Epithelial cell of proximal tubule (primary cell): ENCODE measurements around the gene TELO2. TPM values are rescaled to one million over a fixed set of nuclear protein-coding genes. Genes with fewer than 3 reads are reported as not detected.
A peak's percentile ranks its signal among the peaks of the same experiment; 100 is the strongest.
"Not testable (repeated sequence)": the region's sequence is repeated elsewhere in the genome, so short reads cannot be mapped to it uniquely, and the experiment has no call there.

Source experiments
- DNase-seq: peaks from one replicate; pipeline ENCODE4 v3.0.0-alpha.2; 2011; ENCODE audit warnings: low read depth
- H3K4me3 ChIP-seq: 2 replicates; pipeline ENCODE4 v1.5.1; 2011; ENCODE audit warnings: low read depth, mild to moderate bottlenecking, low read length
- total RNA-seq: library from RNA; depleted of rRNA; stranded (reverse); fragments of >200 nt; gene quantifications from 2 replicates; pipeline ENCODE4 v1.2.3, GENCODE V29; 2015
- TF ChIP-seq, protein P1 (sequence below): conservative IDR thresholded peaks from 2 replicates; pipeline ENCODE4 v1.5.1; 2012; ENCODE audit warnings: low read depth, mild to moderate bottlenecking, low read length

Gene TELO2
- total RNA-seq, 1 donor from 2014 or later: 33.5 TPM

GRCh38 chr16:1475552-1476114 is 17.5 kb upstream of the TELO2 start:
- no peak for DNase-seq
- TF ChIP-seq, protein P1, sequence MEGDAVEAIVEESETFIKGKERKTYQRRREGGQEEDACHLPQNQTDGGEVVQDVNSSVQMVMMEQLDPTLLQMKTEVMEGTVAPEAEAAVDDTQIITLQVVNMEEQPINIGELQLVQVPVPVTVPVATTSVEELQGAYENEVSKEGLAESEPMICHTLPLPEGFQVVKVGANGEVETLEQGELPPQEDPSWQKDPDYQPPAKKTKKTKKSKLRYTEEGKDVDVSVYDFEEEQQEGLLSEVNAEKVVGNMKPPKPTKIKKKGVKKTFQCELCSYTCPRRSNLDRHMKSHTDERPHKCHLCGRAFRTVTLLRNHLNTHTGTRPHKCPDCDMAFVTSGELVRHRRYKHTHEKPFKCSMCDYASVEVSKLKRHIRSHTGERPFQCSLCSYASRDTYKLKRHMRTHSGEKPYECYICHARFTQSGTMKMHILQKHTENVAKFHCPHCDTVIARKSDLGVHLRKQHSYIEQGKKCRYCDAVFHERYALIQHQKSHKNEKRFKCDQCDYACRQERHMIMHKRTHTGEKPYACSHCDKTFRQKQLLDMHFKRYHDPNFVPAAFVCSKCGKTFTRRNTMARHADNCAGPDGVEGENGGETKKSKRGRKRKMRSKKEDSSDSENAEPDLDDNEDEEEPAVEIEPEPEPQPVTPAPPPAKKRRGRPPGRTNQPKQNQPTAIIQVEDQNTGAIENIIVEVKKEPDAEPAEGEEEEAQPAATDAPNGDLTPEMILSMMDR: no peak
- peak overlapping the region; percentile 67 for H3K4me3 ChIP-seq

DNA sequence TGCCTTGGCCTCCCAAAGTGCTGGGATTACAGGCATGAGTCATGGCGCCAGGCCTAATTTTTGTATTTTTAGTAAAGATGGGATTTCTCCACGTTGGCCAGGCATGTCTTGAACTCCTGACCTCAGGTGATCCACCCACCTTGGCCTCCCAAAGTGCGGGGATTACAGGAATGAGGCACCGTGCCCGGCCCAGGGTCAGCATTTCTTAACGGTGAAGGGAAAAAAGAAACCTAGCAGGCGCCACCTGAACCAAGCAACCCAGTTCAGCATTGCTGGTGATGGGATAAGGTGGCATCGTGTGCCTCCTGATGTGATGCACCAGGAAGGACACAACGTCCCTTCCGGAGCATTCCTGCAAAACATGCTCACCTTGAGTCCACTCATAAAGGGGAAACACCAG is 16.1 kb upstream of the TELO2 start:
- TF ChIP-seq, protein P1: no peak
- DNase-seq: no peak
- H3K4me3 ChIP-seq: no peak overlapping the region

DNA sequence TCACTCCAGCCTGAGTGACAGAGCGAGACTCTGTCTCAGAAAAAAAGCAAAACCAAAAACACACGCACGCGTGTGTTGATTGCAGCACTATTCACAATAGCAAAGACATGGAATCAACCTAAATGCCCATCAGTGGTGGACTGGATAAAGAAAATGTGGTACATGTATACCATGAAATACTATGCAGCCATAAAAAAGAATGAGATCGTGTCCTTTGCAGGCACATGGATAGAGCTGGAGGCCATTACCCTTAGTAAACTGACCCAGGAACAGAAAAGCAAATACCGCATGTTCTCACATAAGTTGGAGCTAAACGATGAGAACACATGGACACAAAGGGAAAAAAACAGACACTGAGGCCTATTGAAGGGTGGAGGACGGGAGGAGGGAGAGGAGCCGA is 14.2 kb upstream of the TELO2 start:
- not testable (repeated sequence) for H3K4me3 ChIP-seq, DNase-seq

GRCh38 chr16:1481906-1482835 is 11.0 kb upstream of the TELO2 start:
- no peak for DNase-seq
- TF ChIP-seq, protein P1: no peak
- H3K4me3 ChIP-seq: no peak overlapping the region

DNA sequence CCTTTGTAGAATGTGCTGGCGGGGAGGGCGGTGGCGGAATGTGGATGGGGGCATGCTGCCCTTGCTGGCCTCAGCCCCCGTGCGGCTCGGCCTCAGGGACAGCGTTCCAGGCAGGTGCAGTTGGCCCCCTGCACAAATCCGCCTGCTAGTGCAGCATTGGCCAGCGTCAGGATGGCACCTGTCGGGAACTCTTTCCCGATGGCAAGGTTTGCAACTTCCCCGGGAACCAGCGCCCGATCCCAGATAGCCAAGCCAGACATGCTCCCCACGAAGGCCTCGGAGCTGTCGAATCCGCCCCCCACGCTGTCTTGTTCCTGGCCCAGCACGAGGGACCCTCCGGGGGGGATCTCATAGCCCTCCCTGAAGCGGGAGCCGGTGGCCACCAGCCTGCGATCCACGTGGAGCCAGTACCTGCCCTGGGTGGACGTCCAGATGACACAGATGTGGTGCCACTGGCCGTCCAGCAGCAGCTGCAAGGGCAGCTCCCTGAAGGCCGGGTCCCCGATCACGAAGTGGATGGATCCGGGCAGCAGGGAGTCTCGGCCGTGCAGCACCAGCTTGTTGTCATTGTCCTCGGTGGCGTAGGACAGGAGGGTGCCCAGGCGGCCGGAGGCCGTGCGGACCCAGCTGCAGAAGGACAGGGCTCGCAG is 7.2 kb upstream of the TELO2 start:
- H3K4me3 ChIP-seq: no peak overlapping the region
- DNase-seq: no peak
- TF ChIP-seq, protein P1: no peak

DNA sequence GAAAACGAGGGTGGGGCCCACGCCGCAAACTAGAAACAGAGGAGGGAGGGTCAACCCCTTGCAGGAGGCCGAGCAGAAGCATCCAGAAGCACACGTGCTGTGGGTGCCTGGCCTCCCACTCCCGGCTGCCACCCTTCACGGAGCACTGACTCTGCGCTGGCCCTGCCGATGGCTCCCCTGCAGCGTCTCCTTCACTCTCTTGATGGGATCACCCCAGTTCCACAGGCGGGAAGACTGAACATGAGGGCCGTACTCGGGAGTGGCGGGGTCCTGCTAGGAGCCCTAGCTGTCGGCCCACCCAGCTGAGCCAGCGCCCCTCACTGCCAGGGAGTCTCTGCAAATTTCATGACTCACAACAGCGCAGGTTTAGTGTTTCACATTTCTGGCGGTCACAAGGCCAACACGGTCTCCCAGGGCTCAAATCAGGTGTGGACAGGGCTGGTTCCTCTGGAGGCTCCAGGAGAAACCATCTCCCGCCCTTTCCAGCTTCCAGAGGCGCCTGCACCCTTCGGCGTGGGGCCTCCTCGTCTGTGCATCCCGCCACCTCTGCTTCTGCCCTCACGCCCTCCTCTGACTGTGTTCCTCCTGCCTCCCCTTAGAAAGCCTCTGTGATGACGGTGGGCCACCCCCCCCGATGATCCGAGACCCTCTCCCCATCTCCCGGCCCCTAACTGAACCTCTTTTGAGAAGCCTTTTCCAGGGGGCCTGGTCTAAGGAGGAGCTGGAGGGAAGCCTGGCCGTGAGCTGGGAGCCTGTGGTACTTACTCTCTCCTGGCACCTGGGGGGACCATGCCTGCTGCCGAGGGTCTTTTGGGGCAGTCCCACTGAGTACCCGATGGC is 6.4 kb upstream of the TELO2 start:
- DNase-seq: no peak
- TF ChIP-seq, protein P1: no peak
- H3K4me3 ChIP-seq: no peak overlapping the region
